PC-9 (cell line): Measurements from ENCODE around the gene CIDEA.

ENCODE experiments used
- EZH2 ChIP-seq: fragments of 200-600 bp; sonication (generic); IDR thresholded peaks from 2 replicates; pipeline ENCODE4 v1.8.0; 2017; ENCODE audit warnings: antibody characterized with exemption, low read depth
- TF ChIP-seq, protein P1 (sequence below): fragments of 200-600 bp; sonication (generic); conservative IDR thresholded peaks from 2 replicates; pipeline ENCODE4 v1.6.1; 2017; ENCODE audit warnings: mixed run types, antibody characterized with exemption, mild to moderate bottlenecking, moderate library complexity

GRCh38 chr18:12251311-12251710, 2.9 kb upstream of the CIDEA start:
- TF ChIP-seq, protein P1, sequence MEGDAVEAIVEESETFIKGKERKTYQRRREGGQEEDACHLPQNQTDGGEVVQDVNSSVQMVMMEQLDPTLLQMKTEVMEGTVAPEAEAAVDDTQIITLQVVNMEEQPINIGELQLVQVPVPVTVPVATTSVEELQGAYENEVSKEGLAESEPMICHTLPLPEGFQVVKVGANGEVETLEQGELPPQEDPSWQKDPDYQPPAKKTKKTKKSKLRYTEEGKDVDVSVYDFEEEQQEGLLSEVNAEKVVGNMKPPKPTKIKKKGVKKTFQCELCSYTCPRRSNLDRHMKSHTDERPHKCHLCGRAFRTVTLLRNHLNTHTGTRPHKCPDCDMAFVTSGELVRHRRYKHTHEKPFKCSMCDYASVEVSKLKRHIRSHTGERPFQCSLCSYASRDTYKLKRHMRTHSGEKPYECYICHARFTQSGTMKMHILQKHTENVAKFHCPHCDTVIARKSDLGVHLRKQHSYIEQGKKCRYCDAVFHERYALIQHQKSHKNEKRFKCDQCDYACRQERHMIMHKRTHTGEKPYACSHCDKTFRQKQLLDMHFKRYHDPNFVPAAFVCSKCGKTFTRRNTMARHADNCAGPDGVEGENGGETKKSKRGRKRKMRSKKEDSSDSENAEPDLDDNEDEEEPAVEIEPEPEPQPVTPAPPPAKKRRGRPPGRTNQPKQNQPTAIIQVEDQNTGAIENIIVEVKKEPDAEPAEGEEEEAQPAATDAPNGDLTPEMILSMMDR: no peak
- TF ChIP-seq EZH2: no peak
